ENCODE results near the gene THSD4.

DNA sequence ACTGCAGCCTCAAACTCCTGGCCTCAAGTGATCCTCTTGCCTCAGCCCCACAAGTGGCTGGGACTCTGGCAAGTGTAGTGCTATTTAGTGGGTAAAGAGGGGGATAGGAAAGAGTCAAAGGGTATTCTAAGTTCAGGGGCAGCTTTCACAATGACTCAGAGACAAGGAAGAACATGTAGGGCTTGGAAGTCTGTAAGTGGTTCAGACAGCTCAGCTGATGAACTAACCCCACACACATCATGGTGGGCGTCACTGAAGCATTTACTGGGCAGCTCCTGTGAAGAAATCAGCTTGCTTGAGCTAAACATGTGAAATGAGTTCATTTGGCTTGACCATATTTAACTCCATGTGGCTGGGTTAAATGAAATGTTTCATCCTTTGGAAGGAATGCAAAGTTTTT, 34.6 kb upstream of the THSD4 start:
- TF ChIP-seq, protein P1, sequence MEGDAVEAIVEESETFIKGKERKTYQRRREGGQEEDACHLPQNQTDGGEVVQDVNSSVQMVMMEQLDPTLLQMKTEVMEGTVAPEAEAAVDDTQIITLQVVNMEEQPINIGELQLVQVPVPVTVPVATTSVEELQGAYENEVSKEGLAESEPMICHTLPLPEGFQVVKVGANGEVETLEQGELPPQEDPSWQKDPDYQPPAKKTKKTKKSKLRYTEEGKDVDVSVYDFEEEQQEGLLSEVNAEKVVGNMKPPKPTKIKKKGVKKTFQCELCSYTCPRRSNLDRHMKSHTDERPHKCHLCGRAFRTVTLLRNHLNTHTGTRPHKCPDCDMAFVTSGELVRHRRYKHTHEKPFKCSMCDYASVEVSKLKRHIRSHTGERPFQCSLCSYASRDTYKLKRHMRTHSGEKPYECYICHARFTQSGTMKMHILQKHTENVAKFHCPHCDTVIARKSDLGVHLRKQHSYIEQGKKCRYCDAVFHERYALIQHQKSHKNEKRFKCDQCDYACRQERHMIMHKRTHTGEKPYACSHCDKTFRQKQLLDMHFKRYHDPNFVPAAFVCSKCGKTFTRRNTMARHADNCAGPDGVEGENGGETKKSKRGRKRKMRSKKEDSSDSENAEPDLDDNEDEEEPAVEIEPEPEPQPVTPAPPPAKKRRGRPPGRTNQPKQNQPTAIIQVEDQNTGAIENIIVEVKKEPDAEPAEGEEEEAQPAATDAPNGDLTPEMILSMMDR (IDR thresholded peaks at IDR 0.05; ENCODE audit: low read length): no peak
- no peak for TF ChIP-seq EZH2 (IDR thresholded peaks at IDR 0.05; ENCODE audit: borderline replicate concordance, low read length)
